Measurements from ENCODE around the gene RNF167.

- TF ChIP-seq CTCF (IDR thresholded peaks at IDR 0.05; ENCODE audit: poor library complexity) (no peak), EZH2 (IDR thresholded peaks at IDR 0.05; ENCODE audit: borderline replicate concordance) (no peak)
Observed at GRCh38 chr17:4974115-4974670, 34.1 kb downstream of the RNF167 start.
